Measurements from ENCODE around the gene CUEDC2.

Gene CUEDC2

GRCh38 chr10:102413806-102414561 lies 18.4 kb downstream of the CUEDC2 start:
- Mint-ChIP-seq H3K4me1 (ENCODE audit: low read depth) (peaks cover 38% of the 10 kb centered on the region), H3K36me3 (ENCODE audit: low read depth) (no peaks in the 10 kb centered on the region), H3K27me3 (peaks cover 53% of the 10 kb centered on the region), H3K9me3 (no peaks in the 10 kb centered on the region), H3K4me3 (no peak overlapping the region), H3K27ac (no peak overlapping the region)
- no peak for DNase-seq

GRCh38 chr10:102413053-102413705 lies 19.2 kb downstream of the CUEDC2 start:
- Mint-ChIP-seq H3K4me1 (ENCODE audit: low read depth) (peaks cover 37% of the 10 kb centered on the region), H3K27me3 (peaks cover 51% of the 10 kb centered on the region), H3K4me3 (no peak overlapping the region), H3K36me3 (ENCODE audit: low read depth) (no peaks in the 10 kb centered on the region), H3K27ac (peak overlapping the region; percentile 47), H3K9me3 (no peaks in the 10 kb centered on the region)
- no peak for DNase-seq

- no peak for DNase-seq
- Mint-ChIP-seq H3K27me3 (peaks cover 44% of the 10 kb centered on the region), H3K4me1 (ENCODE audit: low read depth) (peaks cover 41% of the 10 kb centered on the region), H3K36me3 (ENCODE audit: low read depth) (no peaks in the 10 kb centered on the region), H3K27ac (no peak overlapping the region), H3K9me3 (no peaks in the 10 kb centered on the region), H3K4me3 (no peak overlapping the region)
These were observed 20.1 kb downstream of the CUEDC2 start for GRCh38 chr10:102412293-102412692.

GRCh38 chr10:102411341-102412255 lies 20.8 kb downstream of the CUEDC2 start:
- H3K9me3 Mint-ChIP-seq: no peaks in the 10 kb centered on the region
- H3K27me3 Mint-ChIP-seq: peaks cover 40% of the 10 kb centered on the region
- no peak for DNase-seq
- H3K4me1 Mint-ChIP-seq (ENCODE audit: low read depth): peaks cover 43% of the 10 kb centered on the region
- no peaks in the 10 kb centered on the region for H3K36me3 Mint-ChIP-seq (ENCODE audit: low read depth)
- peak overlapping the region; percentile 81 for H3K27ac Mint-ChIP-seq
- peak overlapping the region; percentile 67 for H3K4me3 Mint-ChIP-seq

GRCh38 chr10:102410429-102411073 lies 21.8 kb downstream of the CUEDC2 start:
- Mint-ChIP-seq H3K4me1 (ENCODE audit: low read depth) (peaks cover 43% of the 10 kb centered on the region), H3K27me3 (peaks cover 30% of the 10 kb centered on the region), H3K4me3 (peak overlapping the region; percentile 72), H3K36me3 (ENCODE audit: low read depth) (no peaks in the 10 kb centered on the region), H3K9me3 (no peaks in the 10 kb centered on the region), H3K27ac (peak overlapping the region; percentile 81)
- DNase-seq: peak; percentile 79

- Mint-ChIP-seq H3K27me3 (peaks cover 28% of the 10 kb centered on the region), H3K36me3 (ENCODE audit: low read depth) (peaks cover under 1% of the 10 kb centered on the region), H3K27ac (peak overlapping the region; percentile 81), H3K9me3 (no peaks in the 10 kb centered on the region), H3K4me3 (peak overlapping the region; percentile 72), H3K4me1 (ENCODE audit: low read depth) (peaks cover 43% of the 10 kb centered on the region)
- no peak for DNase-seq
These were observed 22.6 kb downstream of the CUEDC2 start for GRCh38 chr10:102409604-102410428.

GRCh38 chr10:102408728-102409603 lies 23.4 kb downstream of the CUEDC2 start:
- H3K9me3 Mint-ChIP-seq: no peaks in the 10 kb centered on the region
- peaks cover 8% of the 10 kb centered on the region for H3K36me3 Mint-ChIP-seq (ENCODE audit: low read depth)
- peak overlapping the region; percentile 76 for H3K4me3 Mint-ChIP-seq
- DNase-seq: peak; percentile 85
- peaks cover 43% of the 10 kb centered on the region for H3K4me1 Mint-ChIP-seq (ENCODE audit: low read depth)
- peak overlapping the region; percentile 81 for H3K27ac Mint-ChIP-seq
- peaks cover 24% of the 10 kb centered on the region for H3K27me3 Mint-ChIP-seq

- no peak for DNase-seq
- Mint-ChIP-seq H3K9me3 (no peaks in the 10 kb centered on the region), H3K27ac (peak overlapping the region; percentile 87), H3K27me3 (peaks cover 24% of the 10 kb centered on the region), H3K36me3 (ENCODE audit: low read depth) (peaks cover 15% of the 10 kb centered on the region), H3K4me3 (peak overlapping the region; percentile 76), H3K4me1 (ENCODE audit: low read depth) (peaks cover 41% of the 10 kb centered on the region)
These were observed 24.1 kb downstream of the CUEDC2 start for GRCh38 chr10:102408131-102408727.

- DNase-seq: no peak
- Mint-ChIP-seq H3K27me3 (peaks cover 24% of the 10 kb centered on the region), H3K9me3 (no peaks in the 10 kb centered on the region), H3K4me3 (peak overlapping the region; percentile 76), H3K27ac (peak overlapping the region; percentile 87), H3K4me1 (ENCODE audit: low read depth) (peaks cover 35% of the 10 kb centered on the region), H3K36me3 (ENCODE audit: low read depth) (peaks cover 18% of the 10 kb centered on the region)
These were observed 24.8 kb downstream of the CUEDC2 start for GRCh38 chr10:102407425-102408130.

- DNase-seq: no peak
- Mint-ChIP-seq H3K4me1 (ENCODE audit: low read depth) (peaks cover 37% of the 10 kb centered on the region), H3K9me3 (no peaks in the 10 kb centered on the region), H3K27ac (peak overlapping the region; percentile 63), H3K4me3 (no peak overlapping the region), H3K27me3 (peaks cover 21% of the 10 kb centered on the region), H3K36me3 (ENCODE audit: low read depth) (peaks cover 25% of the 10 kb centered on the region)
These were observed 25.6 kb downstream of the CUEDC2 start for GRCh38 chr10:102406815-102407214.

GRCh38 chr10:102405632-102406031 lies 26.7 kb downstream of the CUEDC2 start:
- no peaks in the 10 kb centered on the region for H3K9me3 Mint-ChIP-seq
- peak overlapping the region; percentile 9 for H3K27ac Mint-ChIP-seq
- peaks cover 37% of the 10 kb centered on the region for H3K36me3 Mint-ChIP-seq (ENCODE audit: low read depth)
- H3K27me3 Mint-ChIP-seq: peaks cover 13% of the 10 kb centered on the region
- peaks cover 28% of the 10 kb centered on the region for H3K4me1 Mint-ChIP-seq (ENCODE audit: low read depth)
- H3K4me3 Mint-ChIP-seq: no peak overlapping the region
- DNase-seq: no peak

GRCh38 chr10:102405108-102405571 lies 27.2 kb downstream of the CUEDC2 start:
- DNase-seq: no peak
- Mint-ChIP-seq H3K4me3 (no peak overlapping the region), H3K27ac (peak overlapping the region; percentile 9), H3K4me1 (ENCODE audit: low read depth) (peaks cover 30% of the 10 kb centered on the region), H3K9me3 (no peaks in the 10 kb centered on the region), H3K36me3 (ENCODE audit: low read depth) (peaks cover 42% of the 10 kb centered on the region), H3K27me3 (peaks cover 12% of the 10 kb centered on the region)
